Measurements from ENCODE around the gene CYP2S1.

DNA sequence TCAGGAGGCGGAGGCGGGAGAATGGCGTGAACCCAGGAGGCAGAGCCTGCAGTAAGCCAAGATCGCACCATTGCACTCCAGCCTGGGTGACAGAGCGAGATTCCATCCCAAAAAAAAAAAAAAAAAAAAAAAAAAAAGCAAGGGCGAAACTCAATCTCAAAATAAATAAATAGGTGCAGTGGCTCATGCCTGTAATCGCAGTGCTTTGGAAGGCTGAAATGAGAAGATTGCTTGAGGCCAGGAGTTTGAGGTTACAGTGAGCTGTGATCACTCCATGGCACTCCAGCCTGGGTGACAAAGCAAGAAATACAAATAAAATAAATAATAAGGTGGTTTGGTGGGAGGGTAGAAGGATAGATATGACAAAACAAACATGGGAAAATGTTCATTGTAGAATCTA lies 39.0 kb upstream of the CYP2S1 start:
- TF ChIP-seq, protein P1, sequence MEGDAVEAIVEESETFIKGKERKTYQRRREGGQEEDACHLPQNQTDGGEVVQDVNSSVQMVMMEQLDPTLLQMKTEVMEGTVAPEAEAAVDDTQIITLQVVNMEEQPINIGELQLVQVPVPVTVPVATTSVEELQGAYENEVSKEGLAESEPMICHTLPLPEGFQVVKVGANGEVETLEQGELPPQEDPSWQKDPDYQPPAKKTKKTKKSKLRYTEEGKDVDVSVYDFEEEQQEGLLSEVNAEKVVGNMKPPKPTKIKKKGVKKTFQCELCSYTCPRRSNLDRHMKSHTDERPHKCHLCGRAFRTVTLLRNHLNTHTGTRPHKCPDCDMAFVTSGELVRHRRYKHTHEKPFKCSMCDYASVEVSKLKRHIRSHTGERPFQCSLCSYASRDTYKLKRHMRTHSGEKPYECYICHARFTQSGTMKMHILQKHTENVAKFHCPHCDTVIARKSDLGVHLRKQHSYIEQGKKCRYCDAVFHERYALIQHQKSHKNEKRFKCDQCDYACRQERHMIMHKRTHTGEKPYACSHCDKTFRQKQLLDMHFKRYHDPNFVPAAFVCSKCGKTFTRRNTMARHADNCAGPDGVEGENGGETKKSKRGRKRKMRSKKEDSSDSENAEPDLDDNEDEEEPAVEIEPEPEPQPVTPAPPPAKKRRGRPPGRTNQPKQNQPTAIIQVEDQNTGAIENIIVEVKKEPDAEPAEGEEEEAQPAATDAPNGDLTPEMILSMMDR (IDR thresholded peaks at IDR 0.05; ENCODE audit: low read depth, low read length): no peak
- no peak for TF ChIP-seq EZH2phosphoT487 (IDR thresholded peaks at IDR 0.05; ENCODE audit: low read depth)

Data from OCI-LY3 (cell line).